Vagina (tissue), 2 donors: ENCODE data around the gene UBE4B. TPM values are rescaled to one million over a fixed set of nuclear protein-coding genes. Genes with fewer than 3 reads are reported as not detected.

Source experiments
- DNase-seq, 2 donors: peaks; one replicate each; pipeline ENCODE4 v3.0.0-alpha.2; 2017; ENCODE audit errors: extremely low spot score in 2 of 2
- H3K27ac ChIP-seq: fragments of 200-600 bp; sonication (generic); one replicate; pipeline ENCODE4 v1.5.1; 2019
- H3K27me3 ChIP-seq: fragments of 200-600 bp; sonication (generic); one replicate; pipeline ENCODE4 v1.5.1; 2019
- H3K36me3 ChIP-seq, 2 donors: fragments of 200-600 bp; sonication (generic); one replicate each; pipeline ENCODE4 v1.5.1; 2017 to 2019
- H3K4me1 ChIP-seq: fragments of 200-600 bp; sonication (generic); one replicate; pipeline ENCODE4 v1.5.1; 2019
- H3K4me3 ChIP-seq, 2 donors: fragments of 200-600 bp; sonication (generic); 1 replicate in 1 of 2; 2 replicates in 1 of 2; pipeline ENCODE4 v1.5.1; 2016 to 2019
- H3K9me3 ChIP-seq: fragments of 200-600 bp; sonication (generic); one replicate; pipeline ENCODE4 v1.5.1; 2019
- CTCF ChIP-seq, 3 experiments: fragments of 450-650 bp in 2 of 3; fragments of 200-600 bp in 1 of 3; sonication (generic) in 1 of 3; IDR thresholded peaks; one replicate each; pipeline ENCODE4 v1.5.1; 2017 to 2019; ENCODE audit warnings: antibody characterized with exemption in 3 of 3, mild to moderate bottlenecking in 2 of 3, moderate library complexity in 2 of 3
- POLR2A ChIP-seq, 2 donors: fragments of 450-650 bp; IDR thresholded peaks; one replicate each; pipeline ENCODE4 v1.6.1; 2017; ENCODE audit warnings: antibody characterized with exemption in 2 of 2, mild to moderate bottlenecking in 2 of 2, moderate library complexity in 2 of 2
- POLR2AphosphoS5 ChIP-seq, 2 donors: sonication (generic); formaldehyde crosslinking; IDR thresholded peaks; one replicate each; pipeline ENCODE4 v1.9.0; 2017; ENCODE audit warnings: antibody characterized with exemption in 2 of 2, mild to moderate bottlenecking in 2 of 2, low read depth in 1 of 2; ENCODE audit not compliant: insufficient read depth in 1 of 2
- intact Hi-C: fragments of 100-400 bp; cut with DNase I; formaldehyde crosslinking; loops from one replicate; pipeline ENCODE4 v1.15.1; 2023
- total RNA-seq: library from RNA; depleted of rRNA; stranded (reverse); fragments of >200 nt; gene quantifications from one replicate; pipeline ENCODE4 v1.2.3, GENCODE V29; 2016

Gene UBE4B
- total RNA-seq, 1 donor from 2014 or later, result 51.1 TPM

- no peak for DNase-seq
- intact Hi-C loops, result no loop called here
- no peak overlapping the region for H3K4me3 ChIP-seq
- H3K36me3 ChIP-seq, result no peaks in the 10 kb centered on the region
- no peak overlapping the region for H3K27ac ChIP-seq
- H3K27me3 ChIP-seq, result no peaks in the 10 kb centered on the region
- TF ChIP-seq POLR2A (IDR thresholded peaks at IDR 0.05) (no peak), POLR2AphosphoS5 (IDR thresholded peaks at IDR 0.05; ENCODE audit: insufficient read depth in 1 of 2, low read depth in 1 of 2) (no peak), CTCF (IDR thresholded peaks at IDR 0.05) (no peak)
- no peaks in the 10 kb centered on the region for H3K9me3 ChIP-seq
- peaks cover 4% of the 10 kb centered on the region for H3K4me1 ChIP-seq
Measured at GRCh38 chr1:10192263-10192662, 159.5 kb downstream of the UBE4B start.

- no peak for TF ChIP-seq POLR2AphosphoS5 (IDR thresholded peaks at IDR 0.05; ENCODE audit: insufficient read depth in 1 of 2, low read depth in 1 of 2)
- no peak for TF ChIP-seq POLR2A (IDR thresholded peaks at IDR 0.05)
- no peak for TF ChIP-seq CTCF (IDR thresholded peaks at IDR 0.05)
- H3K4me1 ChIP-seq, result peaks cover 7% of the 10 kb centered on the region
- no peak overlapping the region for H3K27ac ChIP-seq
- no peak for DNase-seq
- intact Hi-C loops, result no loop called here
- no peaks in the 10 kb centered on the region for H3K36me3 ChIP-seq
- H3K9me3 ChIP-seq, result no peaks in the 10 kb centered on the region
- H3K27me3 ChIP-seq, result no peaks in the 10 kb centered on the region
- H3K4me3 ChIP-seq, result no peak overlapping the region
Measured at GRCh38 chr1:10193288-10193687, 160.5 kb downstream of the UBE4B start.

GRCh38 chr1:10195570-10195969 lies 162.8 kb downstream of the UBE4B start:
- Histone ChIP-seq H3K27me3 (no peaks in the 10 kb centered on the region), H3K36me3 (no peaks in the 10 kb centered on the region), H3K4me3 (no peak overlapping the region), H3K4me1 (peaks cover 7% of the 10 kb centered on the region), H3K9me3 (no peaks in the 10 kb centered on the region), H3K27ac (no peak overlapping the region)
- no peak for DNase-seq
- intact Hi-C loops, result no loop called here
- TF ChIP-seq CTCF (IDR thresholded peaks at IDR 0.05) (no peak), POLR2AphosphoS5 (IDR thresholded peaks at IDR 0.05; ENCODE audit: insufficient read depth in 1 of 2, low read depth in 1 of 2) (no peak), POLR2A (IDR thresholded peaks at IDR 0.05) (no peak)

GRCh38 chr1:10196976-10197375 lies 164.2 kb downstream of the UBE4B start:
- Histone ChIP-seq H3K9me3 (no peaks in the 10 kb centered on the region), H3K4me3 (no peak overlapping the region), H3K4me1 (peaks cover 7% of the 10 kb centered on the region), H3K27ac (no peak overlapping the region), H3K27me3 (no peaks in the 10 kb centered on the region), H3K36me3 (no peaks in the 10 kb centered on the region)
- intact Hi-C loops, result no loop called here
- no peak for DNase-seq
- TF ChIP-seq POLR2A (IDR thresholded peaks at IDR 0.05) (no peak), POLR2AphosphoS5 (IDR thresholded peaks at IDR 0.05; ENCODE audit: insufficient read depth in 1 of 2, low read depth in 1 of 2) (no peak), CTCF (IDR thresholded peaks at IDR 0.05) (no peak)

GRCh38 chr1:10200620-10201019 lies 167.9 kb downstream of the UBE4B start:
- no peak overlapping the region for H3K4me3 ChIP-seq
- H3K27ac ChIP-seq, result no peak overlapping the region
- DNase-seq, result no peak
- intact Hi-C loops, result no loop called here
- H3K36me3 ChIP-seq, result no peaks in the 10 kb centered on the region
- no peaks in the 10 kb centered on the region for H3K27me3 ChIP-seq
- H3K4me1 ChIP-seq, result peaks cover 7% of the 10 kb centered on the region
- TF ChIP-seq POLR2AphosphoS5 (IDR thresholded peaks at IDR 0.05; ENCODE audit: insufficient read depth in 1 of 2, low read depth in 1 of 2), result no peak
- no peak for TF ChIP-seq CTCF (IDR thresholded peaks at IDR 0.05)
- no peak for TF ChIP-seq POLR2A (IDR thresholded peaks at IDR 0.05)
- no peaks in the 10 kb centered on the region for H3K9me3 ChIP-seq
